Motor neuron (in vitro differentiated cells): Measurements from ENCODE around the gene ARHGAP1. TPM values are rescaled to one million over a fixed set of nuclear protein-coding genes. Genes with fewer than 3 reads are reported as not detected.

Experiments used
- ATAC-seq, 8 experiments: fragments of 200-7000 bp; cut with Tn5 transposase; replicated peaks in 6 of 8; 2 replicates each; pipeline ENCODE4 v1.8.0; 2021; ENCODE audit warnings: mild to moderate bottlenecking in 8 of 8, moderate library complexity in 8 of 8
- H3K27ac ChIP-seq, 2 donors: fragments of 250-450 bp; sonication (Bioruptor Pico); 2 replicates each; pipeline ENCODE4 v1.9.0; 2021; ENCODE audit warnings: antibody characterized with exemption in 2 of 2, mild to moderate bottlenecking in 2 of 2, moderate library complexity in 1 of 2
- H3K4me1 ChIP-seq, 2 donors: fragments of 250-450 bp; sonication (Bioruptor Pico); replicated peaks in 1 of 2; 2 replicates each; pipeline ENCODE4 v1.6.1; 2021; ENCODE audit warnings: antibody characterized with exemption in 2 of 2, mild to moderate bottlenecking in 2 of 2, moderate library complexity in 1 of 2
- H3K4me3 ChIP-seq, 5 donors: fragments of 250-450 bp; sonication (Bioruptor Pico); 2 replicates each; pipeline ENCODE4 v1.9.0; 2021; ENCODE audit warnings: antibody characterized with exemption in 5 of 5, mild to moderate bottlenecking in 5 of 5, moderate library complexity in 4 of 5
- WGBS, 10 experiments: fragments of 450-650 bp; shearing (Covaris generic); methylation state at CpG; one replicate each; pipeline ENCODE4 v1.0.0; 2022; 5-methylcytosine and 5-hydroxymethylcytosine counted together
- in situ Hi-C, 9 experiments: fragments of 400-800 bp; cut with MboI; loops; one replicate each; pipeline ENCODE4 v1.15.0; 2021; ENCODE audit warnings: low sequenced_read_pairs in 9 of 9, low pct_unique_long_range_greater_than_20kb in 2 of 9; ENCODE audit not compliant: unreplicated experiment in 9 of 9
- total RNA-seq, 8 experiments: library from RNA; unstranded; fragments of 300-600 nt; gene quantifications; 2 replicates each; pipeline versions ENCODE4 v1.2.3 to v1.2.4, GENCODE V29; 2022

Gene ARHGAP1
- 10 to 100 TPM; 15.1 to 48.9 (median 29.9) TPM for total RNA-seq

GRCh38 chr11:46700241-46701077, at the start of gene ARHGAP1, which contains the start of gene ZNF408:
Gene ARHGAP1 (minus strand): TSS chr11:46700619. CDS start chr11:46696107, 4,512 bp downstream.
Gene ZNF408 (plus strand): TSS chr11:46701031. CDS start chr11:46701048, 17 bp downstream.
- ATAC-seq: peak; percentile 82 to 96 (median 94)
- H3K4me3 ChIP-seq: peak within 1 kb of the TSS; percentile 61 to 93 (median 86)
- H3K4me1 ChIP-seq: peaks cover 15 to 24% of the 10 kb centered on the region in 2 donors
- in situ Hi-C loops: no loop called here
- 0 to 1% (median 0%) methylated on average over 4 to 10 of the region's 44 CpGs; no CpG with 5 or more reads in 5 of the 10 experiments for WGBS, 10 experiments
- peak within 1 kb of the TSS; percentile 98 for H3K27ac ChIP-seq

- H3K4me3 ChIP-seq: no peak overlapping the region
- in situ Hi-C loops: no loop called here
- no peak for ATAC-seq
- no peak overlapping the region for H3K27ac ChIP-seq
- no peaks in the 10 kb centered on the region for H3K4me1 ChIP-seq
- WGBS, 10 experiments: 90 to 100% (median 97%) methylated on average over 1 to 2 of the region's 6 CpGs; no CpG with 5 or more reads in 6 of the 10 experiments
These were observed 46.7 kb upstream of the ARHGAP1 start for GRCh38 chr11:46747150-46747549.

- Histone ChIP-seq H3K27ac (no peak overlapping the region), H3K4me3 (no peak overlapping the region), H3K4me1 (no peaks in the 10 kb centered on the region)
- WGBS, 10 experiments: 85 to 100% (median 94%) methylated on average over 1 to 3 of the region's 3 CpGs
- in situ Hi-C loops: no loop called here
- ATAC-seq: no peak
These were observed 45.6 kb upstream of the ARHGAP1 start for GRCh38 chr11:46745995-46746394.

GRCh38 chr11:46745328-46745727, 44.9 kb upstream of the ARHGAP1 start:
- WGBS, 10 experiments: 57 to 100% (median 73%) methylated on average over 1 of the region's 1 CpG; no CpG with 5 or more reads in 6 of the 10 experiments
- no peak overlapping the region for H3K4me3 ChIP-seq
- in situ Hi-C loops: no loop called here

GRCh38 chr11:46743693-46744339, 43.4 kb upstream of the ARHGAP1 start:
- no peak for ATAC-seq
- WGBS, 10 experiments: 24 to 89% (median 79%) methylated on average over 1 to 9 of the region's 10 CpGs
- Histone ChIP-seq H3K27ac (no peak overlapping the region), H3K4me1 (no peaks in the 10 kb centered on the region), H3K4me3 (no peak overlapping the region)
- in situ Hi-C loops: no loop called here

More at GRCh38 chr11:46745328-46745727, 44.9 kb upstream of the ARHGAP1 start:
- no peaks in the 10 kb centered on the region for H3K4me1 ChIP-seq
- H3K27ac ChIP-seq: no peak overlapping the region
- ATAC-seq: no peak

GRCh38 chr11:46743043-46743442, 42.6 kb upstream of the ARHGAP1 start:
- Histone ChIP-seq H3K27ac (no peak overlapping the region), H3K4me3 (no peak overlapping the region), H3K4me1 (no peaks in the 10 kb centered on the region)
- in situ Hi-C loops: no loop called here
- no peak for ATAC-seq
- 60 to 100% (median 86%) methylated on average over 1 to 2 of the region's 2 CpGs; no CpG with 5 or more reads in 5 of the 10 experiments for WGBS, 10 experiments

GRCh38 chr11:46741600-46742484, 41.4 kb upstream of the ARHGAP1 start:
- no peak overlapping the region for H3K4me3 ChIP-seq
- in situ Hi-C loops: no loop called here
- WGBS, 10 experiments: 50 to 100% (median 83%) methylated on average over 1 to 8 of the region's 12 CpGs; no CpG with 5 or more reads in 1 of the 10 experiments
- H3K27ac ChIP-seq: no peak overlapping the region
- no peak for ATAC-seq
- H3K4me1 ChIP-seq: no peaks in the 10 kb centered on the region

- Histone ChIP-seq H3K27ac (no peak overlapping the region), H3K4me1 (no peaks in the 10 kb centered on the region), H3K4me3 (no peak overlapping the region)
- in situ Hi-C loops: no loop called here
- 51 to 100% (median 80%) methylated on average over 1 to 6 of the region's 6 CpGs; no CpG with 5 or more reads in 2 of the 10 experiments for WGBS, 10 experiments
- no peak for ATAC-seq
These were observed 38.5 kb upstream of the ARHGAP1 start for GRCh38 chr11:46738887-46739286.

GRCh38 chr11:46737699-46738098, 37.3 kb upstream of the ARHGAP1 start:
- H3K4me1 ChIP-seq: no peaks in the 10 kb centered on the region
- WGBS, 10 experiments: 70 to 96% (median 88%) methylated on average over 2 to 9 of the region's 11 CpGs; no CpG with 5 or more reads in 1 of the 10 experiments
- H3K27ac ChIP-seq: no peak overlapping the region
- ATAC-seq: no peak
- in situ Hi-C loops: no loop called here
- no peak overlapping the region for H3K4me3 ChIP-seq

- in situ Hi-C loops: no loop called here
- Histone ChIP-seq H3K27ac (no peak overlapping the region), H3K4me1 (no peaks in the 10 kb centered on the region), H3K4me3 (no peak overlapping the region)
- no peak for ATAC-seq
- WGBS, 10 experiments: 0 to 86% (median 57%) methylated on average over 1 to 5 of the region's 5 CpGs; no CpG with 5 or more reads in 1 of the 10 experiments
These were observed 36.2 kb upstream of the ARHGAP1 start for GRCh38 chr11:46736615-46737014.

- WGBS, 10 experiments: 50 to 100% (median 92%) methylated on average over 2 to 5 of the region's 7 CpGs; no CpG with 5 or more reads in 1 of the 10 experiments
- no peaks in the 10 kb centered on the region for H3K4me1 ChIP-seq
- in situ Hi-C loops: no loop called here
- no peak overlapping the region for H3K27ac ChIP-seq
- H3K4me3 ChIP-seq: no peak overlapping the region
- no peak for ATAC-seq
These were observed 35.7 kb upstream of the ARHGAP1 start for GRCh38 chr11:46736146-46736545.

- Histone ChIP-seq H3K4me3 (no peak overlapping the region), H3K27ac (no peak overlapping the region), H3K4me1 (no peaks in the 10 kb centered on the region)
- in situ Hi-C loops: no loop called here
- ATAC-seq: no peak
- 0 to 80% (median 75%) methylated on average over 1 of the region's 1 CpG; no CpG with 5 or more reads in 5 of the 10 experiments for WGBS, 10 experiments
These were observed 32.8 kb upstream of the ARHGAP1 start for GRCh38 chr11:46733234-46733633.
